ENCODE results near the gene CERS4.

The CERS4 gene

GRCh38 chr19:8253678-8254077 lies 44.5 kb downstream of the CERS4 start:
- Histone ChIP-seq H3K79me2 (ENCODE audit: low read length) (no peaks in the 10 kb centered on the region), H3F3A (ENCODE audit: insufficient read depth, low read length) (no peaks in the 10 kb centered on the region), H3K27me3 (replicated peaks; ENCODE audit: insufficient read depth, low read length) (peaks cover 32% of the 10 kb centered on the region), H3K36me3 (replicated peaks; ENCODE audit: insufficient read depth, low read length) (no peaks in the 10 kb centered on the region), H3K9me2 (replicated peaks; ENCODE audit: insufficient read depth, low read length) (no peaks in the 10 kb centered on the region), H3K4me3 (ENCODE audit: low read length) (no peak overlapping the region), H3K4me2 (ENCODE audit: low read depth, low read length) (no peak overlapping the region), H3K4me1 (ENCODE audit: low read length) (peaks cover 7% of the 10 kb centered on the region), H3K9me3 (replicated peaks; ENCODE audit: insufficient read depth, low read length) (no peaks in the 10 kb centered on the region), H4K20me1 (ENCODE audit: insufficient read depth, low read length) (no peaks in the 10 kb centered on the region), H2AFZ (ENCODE audit: low read length) (no peak overlapping the region), H3K27ac (ENCODE audit: low read length) (no peak overlapping the region), H3K9ac (ENCODE audit: low read length) (no peak overlapping the region)
- TF ChIP-seq EZH2phosphoT487 (IDR thresholded peaks at IDR 0.05; ENCODE audit: low read length), result no peak
- no peak for TF ChIP-seq EZH2 (optimal IDR thresholded peaks at IDR 0.05; ENCODE audit: low read depth, low read length)
- no peak for TF ChIP-seq CTCF (IDR thresholded peaks at IDR 0.05; ENCODE audit: low read length)
- no peak for DNase-seq

- no peak for TF ChIP-seq CTCF (IDR thresholded peaks at IDR 0.05; ENCODE audit: low read length)
- TF ChIP-seq EZH2phosphoT487 (IDR thresholded peaks at IDR 0.05; ENCODE audit: low read length), result no peak
- TF ChIP-seq EZH2 (optimal IDR thresholded peaks at IDR 0.05; ENCODE audit: low read depth, low read length), result no peak
- H3K4me1 ChIP-seq (ENCODE audit: low read length), result peaks cover 7% of the 10 kb centered on the region
- no peaks in the 10 kb centered on the region for H3K9me2 ChIP-seq (replicated peaks; ENCODE audit: insufficient read depth, low read length)
These were observed 45.3 kb downstream of the CERS4 start for GRCh38 chr19:8254286-8255001.

GRCh38 chr19:8255426-8256125 lies 46.4 kb downstream of the CERS4 start:
- Histone ChIP-seq H3K4me2 (ENCODE audit: low read depth, low read length) (peak overlapping the region; percentile 24; the same call in 1 of the 2 replicates), H3K4me1 (ENCODE audit: low read length) (peaks cover 7% of the 10 kb centered on the region), H3K79me2 (ENCODE audit: low read length) (no peaks in the 10 kb centered on the region), H3K9ac (ENCODE audit: low read length) (no peak overlapping the region), H3K36me3 (replicated peaks; ENCODE audit: insufficient read depth, low read length) (no peaks in the 10 kb centered on the region), H3K9me3 (replicated peaks; ENCODE audit: insufficient read depth, low read length) (no peaks in the 10 kb centered on the region), H3F3A (ENCODE audit: insufficient read depth, low read length) (no peaks in the 10 kb centered on the region), H3K9me2 (replicated peaks; ENCODE audit: insufficient read depth, low read length) (no peaks in the 10 kb centered on the region), H3K4me3 (ENCODE audit: low read length) (no peak overlapping the region), H2AFZ (ENCODE audit: low read length) (no peak overlapping the region), H3K27ac (ENCODE audit: low read length) (no peak overlapping the region), H3K27me3 (replicated peaks; ENCODE audit: insufficient read depth, low read length) (peaks cover 21% of the 10 kb centered on the region), H4K20me1 (ENCODE audit: insufficient read depth, low read length) (no peaks in the 10 kb centered on the region)
- TF ChIP-seq CTCF (IDR thresholded peaks at IDR 0.05; ENCODE audit: low read length), result no peak
- TF ChIP-seq EZH2 (optimal IDR thresholded peaks at IDR 0.05; ENCODE audit: low read depth, low read length), result no peak
- no peak for TF ChIP-seq EZH2phosphoT487 (IDR thresholded peaks at IDR 0.05; ENCODE audit: low read length)
- DNase-seq, result peak; percentile 12

More at GRCh38 chr19:8254286-8255001, 45.3 kb downstream of the CERS4 start:
- no peak overlapping the region for H3K4me2 ChIP-seq (ENCODE audit: low read depth, low read length)
- no peaks in the 10 kb centered on the region for H3K79me2 ChIP-seq (ENCODE audit: low read length)
- no peak overlapping the region for H3K4me3 ChIP-seq (ENCODE audit: low read length)
- no peaks in the 10 kb centered on the region for H3F3A ChIP-seq (ENCODE audit: insufficient read depth, low read length)
- H4K20me1 ChIP-seq (ENCODE audit: insufficient read depth, low read length), result no peaks in the 10 kb centered on the region
- H3K36me3 ChIP-seq (replicated peaks; ENCODE audit: insufficient read depth, low read length), result no peaks in the 10 kb centered on the region
- no peak overlapping the region for H3K27ac ChIP-seq (ENCODE audit: low read length)
- no peaks in the 10 kb centered on the region for H3K9me3 ChIP-seq (replicated peaks; ENCODE audit: insufficient read depth, low read length)
- no peak for DNase-seq
- peaks cover 27% of the 10 kb centered on the region for H3K27me3 ChIP-seq (replicated peaks; ENCODE audit: insufficient read depth, low read length)
- no peak overlapping the region for H3K9ac ChIP-seq (ENCODE audit: low read length)
- H2AFZ ChIP-seq (ENCODE audit: low read length), result no peak overlapping the region

Measured in MM.1S (cell line).